GM19238 (cell line): Measurements from ENCODE around the gene TTC1.
"Not testable (repeated sequence)": the region's sequence is repeated elsewhere in the genome, so short reads cannot be mapped to it uniquely, and the experiment has no call there.

Experiments used
- DNase-seq: peaks from one replicate; pipeline ENCODE4 v3.0.0; 2011; ENCODE audit warnings: low spot score; ENCODE audit not compliant: insufficient read length

The TTC1 gene

DNA sequence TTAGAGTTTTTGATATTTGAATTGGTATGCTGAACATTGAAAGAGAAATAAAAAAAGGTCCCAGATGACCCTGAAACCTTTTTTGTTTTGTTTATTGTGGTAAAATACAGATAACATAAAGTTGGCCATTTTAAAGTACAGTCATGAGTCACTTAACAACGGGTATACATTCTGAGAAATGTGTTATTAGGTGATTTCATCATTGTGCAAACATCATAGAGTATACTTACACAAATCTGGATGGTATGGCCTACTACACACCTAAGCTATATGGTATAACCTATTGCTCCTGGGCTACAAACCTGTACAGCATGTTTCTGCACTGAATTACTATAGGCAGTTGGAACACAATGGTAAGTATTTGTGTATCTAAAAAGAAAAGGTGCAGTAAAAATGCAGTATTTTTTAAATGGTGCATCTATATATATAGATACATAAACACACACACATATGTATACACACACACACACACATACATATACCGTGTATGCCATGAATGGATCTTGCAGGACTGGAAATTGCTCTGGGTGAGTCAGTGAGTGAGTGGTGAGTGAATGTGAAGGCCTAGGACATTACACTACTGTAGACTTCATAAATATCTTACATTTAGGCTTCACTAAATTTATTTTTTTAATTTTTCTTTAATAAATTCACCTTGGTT lies 31.0 kb downstream of the TTC1 start:
- DNase-seq = no peak

DNA sequence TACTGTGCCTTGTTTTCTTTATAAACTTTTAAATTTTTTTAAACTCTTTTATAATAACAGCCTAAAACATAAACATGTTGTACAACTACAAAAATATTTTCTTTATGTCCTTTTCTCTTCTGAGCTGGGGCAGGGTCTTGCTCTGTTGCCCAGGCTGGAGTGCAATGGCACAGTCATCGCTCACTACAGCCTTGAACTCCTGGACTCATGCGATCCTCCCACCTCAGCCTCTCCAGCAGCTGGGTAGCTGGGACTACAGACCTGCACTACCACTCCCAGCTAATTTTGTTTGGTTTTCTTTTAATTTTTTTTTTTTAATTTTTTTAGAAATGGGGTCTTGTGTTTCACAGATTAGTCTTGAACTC lies 31.5 kb downstream of the TTC1 start:
- DNase-seq = no peak

DNA sequence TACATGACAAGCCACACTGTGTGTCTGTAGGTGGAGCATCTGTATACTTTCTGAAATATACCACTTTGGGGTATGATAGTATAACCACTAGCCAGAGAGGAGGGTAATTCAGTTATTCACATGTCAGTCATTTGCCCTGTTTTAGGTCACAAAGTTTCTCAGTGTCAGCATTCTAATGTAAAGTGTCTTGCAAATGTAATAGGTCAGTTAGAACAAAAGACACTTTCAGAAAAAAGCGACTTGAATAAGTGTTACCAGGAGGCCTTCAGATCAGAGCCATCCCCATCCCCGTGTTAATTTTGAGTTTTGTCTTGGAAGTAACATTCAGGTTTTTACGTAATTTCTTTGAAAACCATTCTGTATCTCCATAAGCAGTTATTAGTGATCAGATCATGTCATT lies 33.7 kb downstream of the TTC1 start:
- DNase-seq = no peak

DNA sequence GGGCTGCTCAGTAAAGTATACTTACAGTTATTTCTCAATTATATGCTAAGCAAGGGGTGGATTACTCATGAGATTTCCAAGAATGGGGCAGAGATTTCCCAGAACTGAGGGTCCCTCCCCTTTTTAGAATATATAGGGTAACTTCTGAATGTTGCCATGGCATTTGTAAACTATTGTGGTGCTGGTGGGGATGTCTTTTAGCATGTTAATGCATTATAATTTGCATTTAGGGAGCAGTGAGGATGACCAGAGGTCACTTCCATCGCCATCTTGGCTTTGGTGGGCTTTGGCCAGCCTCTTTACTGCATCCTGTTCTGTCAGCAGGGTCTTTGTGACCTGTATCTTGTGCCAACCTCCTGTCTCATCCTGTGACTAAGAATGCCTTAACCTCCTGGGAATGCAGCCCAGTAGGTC lies 35.5 kb downstream of the TTC1 start:
- DNase-seq = no peak

DNA sequence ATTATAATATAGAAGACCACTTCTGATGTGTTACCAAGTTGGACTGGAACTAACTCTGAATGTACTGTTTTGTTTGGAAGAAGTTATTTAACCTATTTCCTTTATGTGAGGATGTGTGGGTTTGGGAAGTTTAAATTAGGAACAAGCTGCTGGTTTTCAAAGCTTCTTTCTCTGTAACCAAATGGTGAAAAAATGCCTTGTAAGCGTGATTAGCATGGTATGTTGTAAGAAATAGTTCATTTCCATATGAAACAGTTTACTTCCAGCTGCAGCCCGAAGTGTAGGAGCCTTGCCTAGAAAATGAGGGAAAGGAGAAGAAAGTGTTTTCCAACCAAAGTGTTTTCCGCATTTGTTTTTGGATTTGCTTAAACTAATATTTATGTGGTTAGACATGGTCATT lies 36.0 kb downstream of the TTC1 start:
- DNase-seq = no peak

DNA sequence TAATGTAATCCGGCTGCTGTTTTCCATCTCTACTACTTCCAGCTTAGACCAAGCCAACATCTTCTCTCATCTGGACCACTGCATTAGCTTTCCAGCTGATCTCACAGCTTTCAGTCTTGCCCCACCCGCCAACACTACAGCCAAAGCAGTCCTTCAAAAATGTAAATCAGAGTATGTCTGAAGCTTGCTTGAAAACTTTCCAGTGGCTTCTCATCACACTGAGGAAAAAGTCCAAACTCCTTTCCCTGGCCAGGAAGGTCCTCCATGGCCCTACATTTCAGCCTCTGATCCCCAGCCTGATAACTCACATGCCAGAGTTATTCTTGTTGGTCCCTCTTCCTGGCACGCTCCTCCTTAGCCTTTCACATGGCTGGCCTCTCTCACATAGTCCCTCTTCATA lies 38.5 kb downstream of the TTC1 start:
- DNase-seq = no peak

DNA sequence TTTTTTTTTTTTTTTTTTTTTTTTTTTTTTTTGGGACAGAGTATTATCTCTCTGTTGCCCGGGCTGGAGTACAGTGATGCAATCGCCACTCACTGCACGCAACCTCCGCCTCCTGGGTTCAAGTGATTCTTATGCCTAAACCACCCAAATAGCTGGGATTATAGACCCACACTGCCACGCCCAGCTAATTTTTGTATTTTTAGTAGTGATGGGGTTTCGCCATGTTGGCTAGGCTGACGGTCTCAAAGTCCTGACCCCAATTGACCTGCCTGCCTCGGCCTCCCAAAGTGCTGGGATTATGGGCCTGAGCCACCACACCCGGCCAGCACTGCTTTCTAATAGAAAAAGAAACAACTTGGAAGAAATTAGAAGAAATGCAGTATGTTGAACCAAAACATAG lies 39.2 kb downstream of the TTC1 start:
- no peak for DNase-seq

DNA sequence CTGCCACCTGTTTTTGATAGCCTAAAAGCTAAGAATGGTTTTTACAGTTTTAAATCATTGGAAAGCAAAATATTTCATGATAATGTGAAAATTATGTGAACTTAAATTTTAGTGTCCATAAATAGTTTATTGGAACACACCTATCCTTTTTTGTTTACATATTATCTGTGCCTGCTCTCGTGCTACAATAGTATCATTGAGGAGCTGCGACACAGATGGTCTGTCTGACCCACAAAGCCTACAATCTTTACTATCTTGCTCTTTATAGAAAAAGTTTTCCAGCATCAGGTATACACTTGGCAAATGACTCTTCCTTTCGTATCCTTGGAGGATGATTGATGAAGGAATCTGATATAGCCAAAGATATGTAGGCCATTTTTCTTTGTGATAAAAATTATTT lies 40.2 kb downstream of the TTC1 start:
- DNase-seq = no peak

DNA sequence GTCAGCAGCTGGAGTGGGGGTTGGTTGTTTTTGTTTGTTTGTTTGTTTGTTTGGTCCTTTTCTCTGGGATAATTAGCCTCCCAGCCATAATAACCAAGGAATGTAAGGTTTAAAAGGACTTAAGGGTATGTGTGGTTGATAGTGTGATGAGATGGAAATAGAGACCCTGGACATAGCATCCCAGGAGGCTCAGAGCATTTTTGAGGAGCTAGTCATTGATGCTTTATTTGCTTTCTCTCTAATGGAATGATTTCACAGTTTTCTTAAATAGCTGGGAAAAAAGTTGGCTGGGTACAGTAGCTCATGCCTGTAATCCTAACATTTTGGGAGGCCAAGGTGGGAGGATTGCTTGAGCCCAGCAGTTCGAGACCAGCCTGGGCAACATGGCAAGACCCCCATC lies 45.1 kb downstream of the TTC1 start:
- DNase-seq = no peak

DNA sequence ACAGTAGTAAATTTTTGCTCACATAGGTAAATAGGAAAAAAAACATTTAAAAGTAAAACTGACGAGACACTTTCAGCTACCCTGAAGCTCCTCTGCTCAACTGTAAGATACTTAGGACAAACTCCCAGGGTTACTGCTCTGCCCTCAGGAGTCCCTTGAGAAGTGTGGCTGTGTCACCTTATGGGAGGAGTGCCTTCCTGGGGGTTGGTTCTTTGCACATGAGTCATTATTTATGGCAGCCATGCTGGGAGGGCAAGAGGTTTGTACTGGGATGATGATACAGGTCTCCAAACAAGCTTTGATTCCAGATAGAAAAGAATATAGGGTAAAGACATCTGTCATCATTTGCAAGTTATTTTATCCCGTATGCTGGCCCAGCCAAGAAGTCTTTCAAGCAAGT lies 45.9 kb downstream of the TTC1 start:
- DNase-seq = no peak

DNA sequence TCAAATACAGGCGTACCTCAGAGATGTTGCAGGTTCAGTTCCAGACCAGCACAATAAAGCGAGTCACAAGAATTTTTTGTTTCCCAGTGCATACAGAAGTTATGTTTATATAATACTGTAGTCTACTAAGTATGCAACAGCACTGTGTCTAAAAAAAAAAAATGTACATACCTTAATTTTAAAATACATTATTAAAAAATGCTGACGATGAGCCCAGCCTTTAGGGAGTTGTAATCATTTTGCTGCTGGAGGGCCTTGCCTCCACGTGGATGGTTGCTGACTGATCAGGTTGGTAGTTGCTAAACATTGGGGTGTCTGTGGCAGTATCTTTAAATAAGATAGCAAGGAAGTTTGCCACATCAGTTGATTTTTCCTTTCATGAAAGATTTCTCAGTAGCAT lies 48.3 kb downstream of the TTC1 start:
- DNase-seq = no peak

DNA sequence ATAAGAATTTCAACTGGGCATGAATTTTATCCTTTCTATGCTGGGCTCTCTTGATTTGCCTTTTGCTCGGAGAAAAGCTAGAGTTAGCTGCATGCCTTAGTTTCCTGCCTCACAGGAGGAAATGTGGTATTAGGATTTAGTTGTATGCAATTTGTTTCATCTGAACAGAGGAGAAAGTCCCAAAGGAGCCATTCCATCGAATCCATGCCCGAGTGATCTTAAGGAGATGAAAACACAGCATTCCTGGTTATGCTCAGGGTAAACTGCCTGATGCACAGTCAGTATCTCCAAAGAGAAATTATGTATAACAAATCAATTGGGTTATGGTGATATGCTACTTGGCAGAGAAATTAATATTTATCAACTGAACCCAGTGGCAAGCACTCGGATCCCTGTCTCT lies 51.1 kb downstream of the TTC1 start:
- no peak for DNase-seq

DNA sequence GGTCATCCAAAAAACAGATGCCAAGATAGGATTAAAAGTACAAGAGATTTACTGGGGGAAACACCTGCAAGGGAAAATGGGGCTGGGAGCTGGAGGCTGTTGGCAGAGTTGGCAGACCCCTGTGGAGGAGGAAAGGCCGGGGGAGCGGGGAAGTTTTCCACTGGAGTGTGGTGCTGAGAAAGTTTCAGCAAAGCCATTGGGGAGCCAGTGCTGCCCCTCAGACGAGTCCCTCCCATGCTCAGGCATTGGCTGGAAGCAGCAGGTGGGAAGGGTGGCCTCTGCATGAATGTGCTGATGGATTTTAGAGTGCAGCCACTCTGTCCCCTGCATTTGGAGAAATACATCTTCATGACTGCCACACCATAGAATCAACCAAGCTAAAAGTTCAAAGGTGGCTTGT lies 52.8 kb downstream of the TTC1 start:
- DNase-seq = no peak

DNA sequence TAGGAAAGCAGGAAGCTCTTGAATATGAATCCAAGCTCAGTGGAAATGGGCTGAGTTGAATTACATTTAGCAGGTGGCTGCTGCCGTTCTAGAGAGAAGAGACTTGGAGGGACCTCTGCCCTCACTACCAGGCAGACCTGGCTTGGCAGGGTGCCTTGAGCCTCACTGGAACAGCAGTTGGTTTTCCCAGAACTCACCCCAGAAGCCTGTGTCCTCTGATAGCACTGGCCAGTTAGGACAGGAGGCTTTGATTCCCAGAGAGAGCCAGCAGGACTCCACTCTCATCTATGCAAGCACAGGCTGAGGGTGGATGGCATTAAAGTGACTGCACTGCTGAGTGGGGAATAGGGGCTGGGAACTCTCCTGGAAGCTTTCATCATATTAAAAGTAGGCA lies 55.5 kb downstream of the TTC1 start:
- DNase-seq = no peak

DNA sequence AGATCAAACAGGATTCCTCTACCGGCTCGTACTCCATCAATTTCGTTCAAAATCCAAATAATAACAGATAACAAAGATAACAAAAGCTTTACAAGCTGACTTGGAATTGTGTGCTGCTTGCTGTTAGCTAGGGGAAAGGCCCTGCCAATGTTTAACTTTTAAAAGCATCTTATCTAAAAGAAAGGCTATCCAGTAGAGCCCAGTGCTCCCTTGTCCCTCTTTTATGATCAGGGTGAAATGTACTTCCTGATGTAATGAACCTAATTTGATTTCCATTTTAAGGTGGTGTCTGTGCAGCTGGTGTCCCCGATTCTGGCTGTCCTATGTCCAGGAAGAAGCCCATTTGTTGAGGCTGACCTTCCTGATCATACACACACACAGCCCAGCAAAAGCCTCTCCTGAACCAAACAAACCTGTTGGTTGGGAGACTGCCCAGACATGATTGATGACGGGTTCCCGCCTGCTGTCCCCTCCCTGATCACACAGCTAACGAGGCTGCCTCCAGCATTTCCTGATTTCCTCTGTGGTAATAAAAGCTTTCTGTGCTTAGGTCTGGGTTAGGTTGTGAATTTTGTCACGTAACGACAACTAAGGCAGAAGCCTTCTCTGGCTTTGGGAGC lies 56.2 kb downstream of the TTC1 start:
- DNase-seq = no peak

DNA sequence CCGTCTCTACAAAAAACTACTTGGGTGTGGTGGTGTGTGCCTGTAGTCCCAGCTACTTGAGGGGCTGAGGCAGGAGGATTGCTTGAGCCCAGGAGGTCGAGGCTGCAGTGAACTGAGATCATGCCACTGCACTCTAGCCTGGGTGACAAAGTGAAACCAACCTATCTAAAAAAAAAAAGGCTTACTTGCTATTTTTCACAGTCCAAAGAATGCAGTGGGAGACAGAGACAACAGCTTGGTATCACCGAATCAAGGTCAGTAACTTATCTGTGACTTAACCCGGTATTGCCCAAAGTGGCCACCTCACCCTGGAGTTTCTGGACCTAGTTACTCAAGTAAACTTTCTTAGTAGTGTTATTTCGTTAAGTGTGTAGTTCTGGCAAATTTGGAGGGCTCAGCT lies 60.2 kb downstream of the TTC1 start:
- not testable (repeated sequence) for DNase-seq

DNA sequence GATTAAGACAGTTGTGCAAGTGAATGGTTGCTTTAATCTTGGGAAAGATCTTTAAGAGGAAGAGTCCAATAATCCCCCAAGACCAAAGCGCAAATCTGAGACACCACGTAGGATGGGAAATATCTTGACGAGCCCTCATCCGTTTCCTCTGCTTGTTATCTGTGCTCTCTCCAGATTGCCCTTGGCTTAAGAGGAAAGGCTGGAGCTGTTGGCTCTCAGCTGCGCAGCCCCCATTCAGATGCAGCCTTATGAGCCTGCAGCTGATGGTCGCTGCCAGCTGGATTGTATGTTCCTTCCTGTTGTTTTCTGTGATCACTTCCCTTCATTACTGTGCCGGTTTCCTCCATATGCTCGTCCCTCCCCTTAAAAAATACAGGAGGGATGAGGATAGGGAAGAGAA lies 62.6 kb downstream of the TTC1 start:
- no peak for DNase-seq

DNA sequence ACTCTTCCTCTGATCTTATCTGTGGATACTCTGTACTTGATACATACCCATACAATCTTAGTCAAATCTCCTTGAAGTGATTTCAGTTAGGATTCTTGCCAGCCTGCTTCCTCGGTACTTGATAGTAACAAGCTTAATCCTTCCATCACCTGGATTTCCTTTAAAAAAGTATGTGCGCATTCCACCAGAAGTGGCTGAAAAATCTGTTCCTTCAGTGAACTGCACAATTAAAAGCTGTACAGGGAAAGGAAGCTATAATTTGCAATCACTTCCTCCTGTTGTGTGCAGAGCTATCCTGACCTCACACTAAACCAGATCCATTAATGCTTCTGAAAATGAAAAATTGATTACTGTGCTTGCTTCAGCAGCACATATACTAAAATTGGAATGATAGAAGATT lies 63.0 kb downstream of the TTC1 start:
- DNase-seq = no peak

DNA sequence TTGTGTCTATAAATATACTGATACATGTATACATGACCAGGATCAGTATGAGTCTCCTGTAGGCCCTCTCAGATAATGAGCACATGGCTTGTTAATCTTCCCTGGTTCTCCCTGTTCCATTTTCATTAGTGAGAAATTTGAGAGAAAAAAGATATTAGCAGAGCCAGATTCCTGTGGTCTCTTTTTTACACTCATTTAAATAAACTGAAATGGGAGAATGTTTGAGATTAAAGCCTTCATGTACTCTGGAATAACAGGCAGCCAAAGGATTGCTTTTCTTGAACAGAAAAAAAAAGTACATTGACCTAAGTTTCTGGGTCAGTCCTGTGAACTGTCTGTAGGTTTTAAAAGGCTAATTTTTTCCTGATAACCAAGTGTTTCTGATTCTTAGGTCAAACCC lies 66.1 kb downstream of the TTC1 start:
- no peak for DNase-seq

DNA sequence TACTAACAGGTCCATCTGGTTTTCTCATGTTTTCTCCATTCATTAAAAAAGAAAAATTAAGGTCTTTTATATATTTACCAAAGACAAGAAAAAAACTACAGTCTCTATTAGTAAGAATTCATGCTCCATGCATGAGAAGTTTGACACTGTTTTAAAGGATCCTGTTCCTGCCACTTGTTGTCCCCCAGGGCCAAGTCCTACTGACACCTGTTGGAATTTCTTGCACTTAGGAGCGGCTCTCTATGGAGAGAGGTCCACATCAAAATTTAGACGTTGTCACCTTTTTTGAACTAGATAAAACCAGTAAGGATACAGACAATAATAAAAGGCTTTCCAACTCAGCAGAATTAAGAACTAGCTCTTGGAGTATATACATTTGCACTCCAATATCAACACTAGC lies 68.1 kb downstream of the TTC1 start:
- no peak for DNase-seq

DNA sequence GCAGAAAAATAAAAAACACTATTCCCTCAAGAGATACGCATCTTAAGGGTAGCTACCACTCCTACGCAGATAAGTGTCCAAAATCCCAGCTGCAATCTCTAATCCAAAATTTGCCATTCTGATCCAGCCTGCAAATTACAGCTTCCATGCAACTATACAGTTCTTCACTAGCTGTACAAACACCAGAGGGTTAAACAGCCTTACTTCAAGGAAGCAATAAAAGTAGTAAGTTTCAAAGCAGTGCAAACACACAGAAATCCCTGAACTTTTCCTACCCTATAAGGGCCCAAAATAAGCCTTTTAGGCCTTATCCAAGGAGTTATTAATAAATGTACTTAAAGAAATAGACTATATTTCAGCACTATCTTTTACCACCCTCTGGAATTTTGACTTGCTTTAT lies 70.8 kb downstream of the TTC1 start:
- DNase-seq = no peak

DNA sequence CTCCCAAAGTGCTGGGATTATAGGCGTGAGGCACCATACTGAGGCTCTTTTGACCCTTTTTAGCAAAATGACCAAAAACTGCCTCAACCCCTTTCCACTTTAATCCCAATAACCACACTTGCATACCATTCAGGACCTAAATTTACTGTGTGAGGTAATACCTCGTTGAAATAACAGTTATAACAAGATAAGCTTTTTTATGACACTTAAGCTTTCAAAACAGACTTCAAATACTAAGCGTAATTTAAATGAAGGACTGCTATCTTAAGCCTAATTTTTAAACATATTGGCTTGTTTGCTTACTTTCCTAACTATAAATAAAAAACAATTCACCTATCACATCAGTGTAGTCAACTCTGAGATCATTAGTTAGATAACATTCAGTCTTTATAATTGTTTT lies 72.6 kb downstream of the TTC1 start:
- DNase-seq = no peak

DNA sequence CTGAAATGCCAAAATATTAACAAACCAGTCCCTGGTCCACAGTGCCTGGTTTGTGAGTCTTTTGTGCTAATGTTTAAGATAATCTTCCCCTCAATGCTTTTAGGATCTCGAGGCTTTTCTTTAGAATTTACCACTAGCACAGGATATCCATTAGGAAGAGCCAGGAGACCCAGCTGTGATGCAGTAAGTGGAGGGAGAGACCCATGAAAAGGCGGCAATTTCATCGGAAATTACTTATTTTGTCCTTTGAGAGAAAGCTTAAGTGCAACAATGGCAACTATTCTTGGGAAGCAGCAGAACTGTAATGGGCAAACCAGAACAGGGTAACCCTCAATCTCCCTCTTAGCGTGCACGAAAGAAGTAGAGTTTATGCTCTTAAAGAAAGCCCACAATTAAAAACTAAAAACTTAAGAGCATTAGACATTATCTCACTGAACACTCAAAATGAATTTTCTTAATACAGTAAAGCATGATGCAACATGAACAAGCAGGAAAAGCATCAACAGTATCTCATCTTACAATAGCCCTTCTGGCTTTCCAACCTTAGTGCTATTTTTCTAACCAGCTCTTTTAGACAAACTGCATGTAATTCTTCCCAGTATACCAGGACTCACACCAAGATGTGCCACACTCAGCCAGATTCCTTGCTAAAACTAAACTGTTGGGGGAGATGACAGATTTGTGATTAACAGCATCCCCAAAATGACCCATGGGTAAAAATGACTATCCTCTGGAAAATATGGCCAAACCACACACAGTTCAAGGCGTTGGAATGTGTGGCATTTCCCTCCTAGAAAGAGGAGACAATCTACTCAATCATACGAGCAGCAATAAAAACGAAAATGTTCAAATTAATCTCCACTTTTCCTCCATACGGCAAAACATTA lies 73.9 kb downstream of the TTC1 start:
- DNase-seq = no peak
